ENCODE data around the gene NRDC.
"Not testable (repeated sequence)": the region's sequence is repeated elsewhere in the genome, so short reads cannot be mapped to it uniquely, and the experiment has no call there.

NRDC gene

GRCh38 chr1:51878616-51879336, at the start of gene NRDC:
NRDC (minus strand) TSS chr1:51878727; CDS start chr1:51878615, 112 bp downstream.
- DNase-seq: peak; percentile 100

GRCh38 chr1:51927029-51927428, 48.5 kb upstream of the NRDC start:
- no peak for DNase-seq

- DNase-seq: peak; percentile 58
Observed at GRCh38 chr1:51926171-51926812, 47.8 kb upstream of the NRDC start.

- DNase-seq: no peak
Observed at GRCh38 chr1:51924455-51924854, 45.9 kb upstream of the NRDC start.

- no peak for DNase-seq
Observed at GRCh38 chr1:51922040-51922439, 43.5 kb upstream of the NRDC start.

GRCh38 chr1:51920130-51920529, 41.6 kb upstream of the NRDC start:
- DNase-seq: no peak

- no peak for DNase-seq
Observed at GRCh38 chr1:51919684-51920083, 41.2 kb upstream of the NRDC start.

- peak; percentile 82 for DNase-seq
Observed at GRCh38 chr1:51916587-51917405, 38.3 kb upstream of the NRDC start.

GRCh38 chr1:51915951-51916350, 37.4 kb upstream of the NRDC start:
- DNase-seq: peak; percentile 17

- DNase-seq: no peak
Observed at GRCh38 chr1:51912881-51913280, 34.4 kb upstream of the NRDC start.

- peak; percentile 17 for DNase-seq
Observed at GRCh38 chr1:51910221-51911000, 31.9 kb upstream of the NRDC start.

GRCh38 chr1:51908499-51908898, 30.0 kb upstream of the NRDC start:
- no peak for DNase-seq

GRCh38 chr1:51907079-51907702, 28.7 kb upstream of the NRDC start:
- DNase-seq: peak; percentile 38

GRCh38 chr1:51906306-51907078, 28.0 kb upstream of the NRDC start:
- no peak for DNase-seq

GRCh38 chr1:51902456-51902855, 23.9 kb upstream of the NRDC start:
- DNase-seq: no peak

- DNase-seq: no peak
Observed at GRCh38 chr1:51901151-51901550, 22.6 kb upstream of the NRDC start.

- no peak for DNase-seq
Observed at GRCh38 chr1:51899022-51899421, 20.5 kb upstream of the NRDC start.

- DNase-seq: no peak
Observed at GRCh38 chr1:51898090-51898734, 19.7 kb upstream of the NRDC start.

GRCh38 chr1:51897699-51898031, 19.1 kb upstream of the NRDC start:
- no peak for DNase-seq

- not testable (repeated sequence) for DNase-seq
Observed at GRCh38 chr1:51894748-51895147, 16.2 kb upstream of the NRDC start.

GRCh38 chr1:51878308-51878615, 265 bp downstream of the NRDC start:
- no peak for DNase-seq
